Forelimb muscle (tissue), 1 donor: ENCODE measurements around the gene FRAS1. TPM values are rescaled to one million over a fixed set of nuclear protein-coding genes. Genes with fewer than 3 reads are reported as not detected.
"Not testable (repeated sequence)": the region's sequence is repeated elsewhere in the genome, so short reads cannot be mapped to it uniquely, and the experiment has no call there.

Source experiments
- DNase-seq: peaks from one replicate; pipeline ENCODE4 v3.0.0-alpha.2; 2013; ENCODE audit warnings: low read depth
- polyA plus RNA-seq: library from polyadenylated mRNA; unstranded; fragments of 120-200 nt; gene quantifications from one replicate; pipeline ENCODE4 v1.2.1, GENCODE V29; 2013; ENCODE audit not compliant: insufficient read length

Gene FRAS1
- polyA plus RNA-seq, 1 donor, result 5.0 TPM

- DNase-seq, result no peak
Observed at GRCh38 chr4:78432896-78433295, 375.8 kb downstream of the FRAS1 start.

DNA sequence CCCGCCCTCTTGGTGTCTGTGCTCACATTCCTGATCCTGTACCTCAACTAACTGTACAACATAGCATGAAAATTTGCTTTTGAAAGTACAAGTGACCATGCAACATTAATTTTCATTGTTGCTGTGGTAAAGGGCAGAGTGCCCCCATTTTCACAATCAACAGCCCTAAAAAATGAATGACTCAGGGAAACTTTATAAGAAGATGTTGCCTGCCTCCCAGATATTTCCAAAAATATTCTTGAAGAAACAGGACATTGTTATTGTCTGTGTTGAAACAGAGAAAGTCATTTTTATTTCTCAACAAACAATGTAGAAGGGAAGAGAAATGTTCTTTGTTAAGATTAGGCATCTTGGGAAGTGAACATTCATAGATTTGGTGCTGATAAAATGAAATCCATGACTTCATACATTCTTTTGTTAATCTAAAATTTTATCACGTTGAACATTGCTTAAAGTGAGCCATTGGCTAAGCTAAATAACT, 380.5 kb downstream of the FRAS1 start:
- no peak for DNase-seq

GRCh38 chr4:78439328-78439727, 382.2 kb downstream of the FRAS1 start:
- no peak for DNase-seq

- no peak for DNase-seq
Observed at GRCh38 chr4:78441756-78442155, 384.6 kb downstream of the FRAS1 start.

DNA sequence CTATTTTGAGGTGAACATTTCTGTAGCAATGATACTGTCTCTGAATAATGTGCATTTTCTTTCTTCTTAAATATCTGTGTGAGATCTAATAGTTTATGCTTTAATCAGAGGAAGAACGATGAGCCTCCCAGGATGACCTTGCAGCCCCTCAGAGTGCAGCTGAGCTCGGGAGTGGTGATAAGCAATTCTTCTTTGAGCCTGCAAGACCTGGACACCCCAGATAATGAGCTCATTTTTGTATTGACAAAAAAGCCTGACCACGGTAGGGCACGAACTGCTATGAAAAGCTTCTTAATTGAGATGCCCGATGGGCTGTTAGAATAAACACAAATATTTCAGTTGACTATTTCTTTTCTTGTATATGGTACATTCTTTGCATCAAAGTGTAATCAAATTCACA, 389.5 kb downstream of the FRAS1 start:
- DNase-seq, result no peak

DNA sequence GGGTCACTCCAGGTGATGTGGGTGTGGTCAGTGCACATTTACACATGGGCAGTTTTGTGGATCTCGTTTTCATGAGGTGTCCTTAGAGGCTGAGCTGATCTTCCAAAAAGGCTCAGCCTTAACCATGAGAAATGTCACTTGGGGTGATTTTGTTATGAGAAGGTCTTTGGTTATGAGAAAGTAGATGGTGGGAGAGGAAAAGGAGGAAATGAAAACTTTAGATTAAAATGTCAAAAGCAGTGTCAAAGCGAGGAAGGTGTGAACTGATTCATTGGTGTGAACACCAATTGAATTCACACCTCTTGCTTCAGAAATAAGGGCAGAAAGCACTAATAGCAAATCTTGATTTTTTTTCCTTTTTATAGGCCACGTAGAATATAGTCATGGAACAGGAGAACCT, 394.3 kb downstream of the FRAS1 start:
- DNase-seq, result no peak

- no peak for DNase-seq
Observed at GRCh38 chr4:78454016-78454415, 396.9 kb downstream of the FRAS1 start.

DNA sequence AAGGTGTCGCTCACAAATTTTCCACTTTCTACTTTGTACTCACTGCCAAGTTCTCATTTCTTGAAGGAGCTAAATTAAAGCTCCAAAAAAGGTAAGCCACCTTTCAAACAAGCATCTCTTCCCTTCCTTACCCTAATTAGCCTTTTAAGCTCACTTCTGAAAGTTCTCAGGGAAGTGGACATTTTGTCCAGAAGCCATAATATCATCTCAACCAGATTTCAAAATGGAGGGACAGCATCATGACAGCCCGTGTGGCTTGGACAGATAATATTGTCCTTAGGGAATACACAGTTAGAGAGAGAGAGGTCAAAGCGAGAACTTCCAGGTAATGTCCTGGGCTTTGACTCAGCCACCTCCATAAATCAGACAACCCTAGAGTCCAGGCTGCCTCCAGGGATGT, 400.6 kb downstream of the FRAS1 start:
- DNase-seq, result no peak

DNA sequence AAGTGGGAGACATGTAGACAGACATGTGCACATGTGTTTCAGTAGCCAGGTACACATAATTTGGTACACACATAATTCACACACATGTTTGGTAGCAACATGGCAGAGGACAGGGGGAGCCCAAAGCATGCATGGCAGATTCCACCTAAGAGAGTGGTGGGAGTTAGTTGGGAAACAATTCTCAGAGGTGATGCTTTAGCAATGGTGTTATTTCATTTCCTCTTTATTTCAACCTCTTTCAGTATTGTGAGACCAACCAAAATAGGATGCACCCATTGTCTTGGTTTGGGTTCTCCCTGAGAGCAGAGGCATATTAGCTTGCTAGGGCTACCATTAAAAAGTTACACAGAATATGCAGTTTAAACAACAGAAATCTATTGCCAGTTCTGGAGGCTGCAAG, 402.2 kb downstream of the FRAS1 start:
- DNase-seq, result no peak

GRCh38 chr4:78460368-78460767, 403.2 kb downstream of the FRAS1 start:
- no peak for DNase-seq

- DNase-seq, result no peak
Observed at GRCh38 chr4:78464265-78464664, 407.1 kb downstream of the FRAS1 start.

GRCh38 chr4:78467223-78467622, 410.1 kb downstream of the FRAS1 start:
- not testable (repeated sequence) for DNase-seq

- DNase-seq, result no peak
Observed at GRCh38 chr4:78468272-78468671, 411.1 kb downstream of the FRAS1 start.

GRCh38 chr4:78476108-78476704, 419.1 kb downstream of the FRAS1 start:
- no peak for DNase-seq

DNA sequence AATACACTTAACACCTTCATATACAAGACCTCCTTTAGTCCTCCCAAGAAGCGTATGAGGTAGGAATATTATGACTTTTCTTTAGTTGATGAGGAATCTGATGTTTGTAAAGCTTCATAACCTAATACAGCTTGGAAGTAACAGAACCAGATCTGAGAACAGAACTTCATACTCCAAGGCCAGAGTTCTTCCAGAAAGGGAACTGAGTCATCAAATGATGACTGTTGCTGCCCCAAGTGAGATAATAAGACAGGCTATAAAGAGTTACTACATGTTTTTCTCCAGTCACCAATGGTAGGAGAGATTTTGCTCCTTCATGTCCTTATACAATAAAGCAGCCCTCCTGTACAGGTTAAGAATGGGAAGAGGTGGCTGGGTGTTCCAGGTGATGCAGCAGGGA, 420.2 kb downstream of the FRAS1 start:
- DNase-seq, result no peak

- DNase-seq, result no peak
Observed at GRCh38 chr4:78478523-78478922, 421.4 kb downstream of the FRAS1 start.

GRCh38 chr4:78480286-78480685, 423.2 kb downstream of the FRAS1 start:
- no peak for DNase-seq

GRCh38 chr4:78481180-78481579, 424.1 kb downstream of the FRAS1 start:
- DNase-seq, result no peak

GRCh38 chr4:78482281-78482680, 425.2 kb downstream of the FRAS1 start:
- no peak for DNase-seq

DNA sequence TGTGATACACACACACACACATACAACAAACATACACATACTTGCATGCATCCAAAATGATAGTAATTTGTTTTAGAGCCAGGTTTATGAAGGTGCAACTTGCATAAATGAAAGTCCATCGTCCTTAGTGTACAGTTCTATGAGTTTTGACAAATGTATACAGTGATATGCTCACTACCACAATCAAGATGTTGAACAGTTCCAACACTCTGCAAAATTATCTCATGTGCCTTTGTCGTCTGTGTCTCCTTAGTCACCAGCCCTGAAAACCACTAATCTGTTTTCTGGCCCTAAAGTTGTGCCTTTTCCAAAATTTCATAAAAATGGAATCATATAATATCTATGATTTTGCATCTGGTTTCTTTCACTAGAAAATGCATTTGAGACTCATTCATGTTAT, 426.7 kb downstream of the FRAS1 start:
- DNase-seq, result no peak

DNA sequence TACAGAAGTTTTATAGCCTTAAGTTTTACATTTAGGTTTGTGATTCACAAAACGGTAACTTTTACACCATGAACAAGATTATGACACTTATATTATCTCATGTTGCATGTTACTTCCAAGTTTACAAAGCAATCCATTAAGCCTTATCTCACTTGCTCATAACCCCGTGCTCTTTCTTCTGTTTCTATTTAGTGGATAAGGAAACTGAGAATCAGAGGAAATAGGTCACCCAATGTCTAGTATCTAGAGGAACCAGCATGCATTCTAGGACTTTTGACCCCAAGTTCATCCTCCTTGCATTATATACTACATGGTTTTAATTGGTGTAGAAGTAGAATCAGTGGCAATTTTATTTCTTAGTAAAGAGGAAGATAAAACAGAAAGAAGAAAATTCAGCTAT, 427.5 kb downstream of the FRAS1 start:
- no peak for DNase-seq

GRCh38 chr4:78493731-78494130, 436.6 kb downstream of the FRAS1 start:
- no peak for DNase-seq

- DNase-seq, result peak; percentile 16
Observed at GRCh38 chr4:78496021-78496643, 439.0 kb downstream of the FRAS1 start.

- DNase-seq, result not testable (repeated sequence)
Observed at GRCh38 chr4:78506260-78506659, 449.1 kb downstream of the FRAS1 start.
